ENCODE data around the gene SH3BP2.

The SH3BP2 gene

GRCh38 chr4:2820216-2820982 is 27.5 kb downstream of the SH3BP2 start:
- DNase-seq: no peak

GRCh38 chr4:2822461-2823300 is 29.8 kb downstream of the SH3BP2 start:
- peak; percentile 16 for DNase-seq

- DNase-seq: peak; percentile 14
Observed at GRCh38 chr4:2823301-2823670, 30.4 kb downstream of the SH3BP2 start.

- peak; percentile 22 for DNase-seq
Observed at GRCh38 chr4:2823671-2824328, 30.9 kb downstream of the SH3BP2 start.

GRCh38 chr4:2824329-2824835 is 31.5 kb downstream of the SH3BP2 start:
- DNase-seq: peak; percentile 15

GRCh38 chr4:2824836-2825381 is 32.0 kb downstream of the SH3BP2 start:
- DNase-seq: peak; percentile 15

GRCh38 chr4:2825740-2826139 is 32.9 kb downstream of the SH3BP2 start:
- peak; percentile 32 for DNase-seq

GRCh38 chr4:2827071-2827873 is 34.4 kb downstream of the SH3BP2 start:
- DNase-seq: peak; percentile 13

- peak; percentile 20 for DNase-seq
Observed at GRCh38 chr4:2827874-2828751, 35.2 kb downstream of the SH3BP2 start.

- peak; percentile 12 for DNase-seq
Observed at GRCh38 chr4:2828758-2829181, 35.9 kb downstream of the SH3BP2 start.

GRCh38 chr4:2829321-2829932 is 36.5 kb downstream of the SH3BP2 start:
- DNase-seq: no peak

GRCh38 chr4:2829933-2830451 is 37.1 kb downstream of the SH3BP2 start:
- no peak for DNase-seq

GRCh38 chr4:2830632-2831610 is 38.0 kb downstream of the SH3BP2 start:
- DNase-seq: no peak

GRCh38 chr4:2831611-2832308 is 38.9 kb downstream of the SH3BP2 start:
- no peak for DNase-seq

GRCh38 chr4:2832309-2832980 is 39.6 kb downstream of the SH3BP2 start:
- DNase-seq: no peak

- no peak for DNase-seq
Observed at GRCh38 chr4:2832981-2833670, 40.2 kb downstream of the SH3BP2 start.

- no peak for DNase-seq
Observed at GRCh38 chr4:2833671-2834000, 40.8 kb downstream of the SH3BP2 start.
